GM12878 (cell line): Measurements from ENCODE around the gene WDR18. TPM values are rescaled to one million over a fixed set of nuclear protein-coding genes. Genes with fewer than 3 reads are reported as not detected.

Source experiments
- CREB1 ChIP-seq: IDR thresholded peaks from 2 replicates; pipeline ENCODE4 v1.6.1; 2012; ENCODE audit warnings: low read depth, mild to moderate bottlenecking, inconsistent platforms
- CREM ChIP-seq: IDR thresholded peaks from 2 replicates; pipeline ENCODE4 v1.6.1; 2014; ENCODE audit warnings: antibody characterized with exemption, low read depth
- DPF2 ChIP-seq: fragments of 450-650 bp; IDR thresholded peaks from 2 replicates; pipeline ENCODE4 v1.6.1; 2017; ENCODE audit warnings: mild to moderate bottlenecking
- EGR1 ChIP-seq, 2 experiments: IDR thresholded peaks; 1 replicate in 1 of 2; 2 replicates in 1 of 2; pipeline ENCODE4 v1.6.1; 2011 to 2012; ENCODE audit warnings: low read depth in 2 of 2, low read length in 2 of 2, borderline replicate concordance in 1 of 2, mild to moderate bottlenecking in 1 of 2, moderate library complexity in 1 of 2
- FOS ChIP-seq: IDR thresholded peaks from 3 replicates; pipeline ENCODE4 v1.6.1; 2011; ENCODE audit warnings: borderline replicate concordance; ENCODE audit not compliant: insufficient read length; ENCODE audit errors: extremely low read depth
- HCFC1 ChIP-seq: fragments of 150-350 bp; IDR thresholded peaks from 2 replicates; pipeline ENCODE4 v1.6.1; 2014; ENCODE audit warnings: low read length
- HDGF ChIP-seq: fragments of 450-650 bp; IDR thresholded peaks from 2 replicates; pipeline ENCODE4 v1.6.1; 2016; ENCODE audit warnings: antibody characterized with exemption
- IKZF1 ChIP-seq: fragments of 450-650 bp; conservative IDR thresholded peaks from 2 replicates; pipeline ENCODE4 v1.6.1; 2017; ENCODE audit warnings: antibody characterized with exemption, mild to moderate bottlenecking
- MTA2 ChIP-seq: fragments of 450-650 bp; IDR thresholded peaks from 2 replicates; pipeline ENCODE4 v1.6.1; 2016; ENCODE audit warnings: low read depth, mild to moderate bottlenecking, moderate library complexity
- NR2F1 ChIP-seq: fragments of 450-650 bp; conservative IDR thresholded peaks from 2 replicates; pipeline ENCODE4 v1.6.1; 2017; ENCODE audit warnings: mild to moderate bottlenecking
- NRF1 ChIP-seq: conservative IDR thresholded peaks from 2 replicates; pipeline ENCODE4 v1.6.1; 2011; ENCODE audit warnings: mild to moderate bottlenecking, low read depth, low read length, improper control_type of control experiment
- PAX5 ChIP-seq: IDR thresholded peaks from 2 replicates; pipeline ENCODE4 v1.6.1; 2011; ENCODE audit warnings: low read depth, low read length, borderline replicate concordance
- PML ChIP-seq: IDR thresholded peaks from 2 replicates; pipeline ENCODE4 v1.6.1; 2012; ENCODE audit warnings: low read length, inconsistent platforms
- POLR2A ChIP-seq: IDR thresholded peaks from 2 replicates; pipeline ENCODE4 v1.6.1; 2011; ENCODE audit warnings: low read depth, mild to moderate bottlenecking, low read length
- TARDBP ChIP-seq: IDR thresholded peaks from 2 replicates; pipeline ENCODE4 v1.6.1; 2016; ENCODE audit warnings: borderline replicate concordance
- TCF3 ChIP-seq: IDR thresholded peaks from 2 replicates; pipeline ENCODE4 v1.6.1; 2012; ENCODE audit warnings: low read depth, mild to moderate bottlenecking, low read length, borderline replicate concordance; ENCODE audit not compliant: insufficient read depth
- polyA plus RNA-seq, 11 experiments: library from polyadenylated mRNA; depleted of rRNA in 4 of 11; unstranded in 6 of 11; stranded (reverse) in 5 of 11; fragments of >200 nt; fragmentation: Nextera tagmentation in 4 of 11; fragmentation: Illumina TruSeq in 1 of 11; extraction: Ambion mirVana in 4 of 11; extraction: Trizol in 1 of 11; gene quantifications; 1 replicate in 1 of 11; 2 replicates in 10 of 11; pipeline versions ENCODE4 v1.2.1 to v1.2.3, GENCODE V29; 2011 to 2016; ENCODE audit warnings: inconsistent platforms in 2 of 11, missing spikeins in 2 of 11, low read depth in 1 of 11
- total RNA-seq, 4 experiments: library from RNA; depleted of rRNA in 3 of 4; stranded (reverse); fragments of >200 nt in 3 of 4; fragmentation: Illumina TruSeq in 1 of 4; extraction: Trizol in 1 of 4; gene quantifications; 2 replicates each; pipeline versions ENCODE4 v1.2.1 to v1.2.3, GENCODE V29; 2013 to 2021
- TF ChIP-seq, protein P1 (sequence below): IDR thresholded peaks from 2 replicates; pipeline ENCODE4 v1.6.1; 2012; ENCODE audit warnings: low read depth, low read length, improper control_type of control experiment
- TF ChIP-seq, protein P2 (sequence below), 3 experiments: IDR thresholded peaks in 2 of 3; conservative IDR thresholded peaks in 1 of 3; 2 replicates each; pipeline ENCODE4 v1.5.1; 2011; ENCODE audit warnings: low read depth in 3 of 3, low read length in 3 of 3, mild to moderate bottlenecking in 3 of 3, control low read depth in 2 of 3, moderate library complexity in 2 of 3, inconsistent platforms in 1 of 3, mixed read lengths in 1 of 3; ENCODE audit not compliant: control insufficient read depth in 2 of 3, insufficient read depth in 1 of 3; ENCODE audit errors: extremely low read depth in 1 of 3
- TF ChIP-seq, protein P3 (sequence below): fragments of 150-350 bp; IDR thresholded peaks from 2 replicates; pipeline ENCODE4 v1.6.1; 2016; ENCODE audit warnings: low read depth, low read length
- TF ChIP-seq, protein P4 (sequence below): fragments of 450-650 bp; IDR thresholded peaks from 2 replicates; pipeline ENCODE4 v1.6.1; 2016; ENCODE audit warnings: mild to moderate bottlenecking
- TF ChIP-seq, protein P5 (sequence below): IDR thresholded peaks from 2 replicates; pipeline ENCODE4 v1.6.1; 2011; ENCODE audit warnings: mild to moderate bottlenecking, low read depth, low read length, moderate library complexity; ENCODE audit not compliant: insufficient replicate concordance

The WDR18 gene
- total and polyA plus RNA-seq, 10 of the 15 experiments (the other 5 are each of a cell fraction or from before 2014, with no cell fraction given): 3.0 to 206 (median 62.3) TPM

DNA sequence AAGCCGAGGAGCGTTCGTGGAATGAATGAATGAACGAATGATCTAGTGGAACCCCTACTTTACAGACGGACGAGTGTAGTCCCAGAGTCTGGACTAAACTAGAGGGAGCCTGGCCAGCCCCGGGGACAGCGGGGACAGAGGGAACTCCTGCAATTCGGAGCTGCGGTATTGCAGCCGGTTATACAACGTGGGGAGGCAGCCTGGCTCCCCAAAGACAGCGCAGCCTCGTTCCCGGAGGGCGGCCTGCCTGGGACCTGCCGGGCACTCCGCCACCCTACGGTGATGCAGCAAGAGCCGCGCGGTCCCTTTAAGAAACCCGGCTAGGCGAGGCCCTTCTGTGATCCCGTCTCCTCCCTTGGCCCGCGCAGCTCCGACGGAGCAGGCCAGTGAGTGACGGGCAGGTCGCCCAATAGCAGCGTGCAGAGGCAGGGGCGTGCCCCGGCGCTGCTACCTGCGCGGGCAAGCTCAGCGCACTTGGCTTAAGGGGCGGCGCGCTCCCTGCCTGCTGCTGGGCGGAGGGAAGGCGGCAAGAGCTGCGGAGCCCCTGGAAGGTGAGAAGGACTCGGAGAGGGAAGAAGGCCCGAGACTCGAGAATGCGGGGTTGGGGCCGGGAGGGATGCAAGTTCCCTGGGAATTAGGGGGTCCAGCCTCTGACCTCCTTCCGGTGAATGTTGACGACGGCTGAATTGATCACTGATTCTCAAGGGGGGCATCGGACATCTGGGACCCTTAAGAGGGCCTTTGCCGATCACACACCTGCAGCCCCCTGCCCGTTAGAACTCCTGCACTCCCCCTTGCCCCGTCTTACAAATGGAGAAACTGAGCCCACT is 55.7 kb downstream of the WDR18 start, which contains the start of gene ABCA7 (continued):
- TF ChIP-seq CREM (peak; percentile 67), FOS (peak; percentile 42), NR2F1 (peak; percentile 14; the same call in 1 of the 2 replicates), POLR2A (peak; percentile 94), MTA2 (no peak), HCFC1 (peak; percentile 32; the same call in 1 of the 2 replicates), HDGF (peak; percentile 80), EGR1 (IDR thresholded peaks at IDR 0.05; ENCODE audit: borderline replicate concordance in 1 of 2, low read depth in 2 of 2, low read length in 2 of 2) (0 out of 3 replicates have a peak, but pooled peaks of 1 of the 2 experiments have one; percentile 1), NRF1 (peak; percentile 72), CREB1 (peak; percentile 74; the same call in 1 of the 2 replicates), DPF2 (peak; percentile 100), TCF3 (0 out of 2 replicates have a peak, but pooled peaks have one; percentile 24), PAX5 (peak; percentile 35; the same call in 1 of the 2 replicates), PML (no peak), IKZF1 (peak; percentile 67; the same call in 1 of the 2 replicates), TARDBP (peak; percentile 68; the same call in 1 of the 2 replicates)
- TF ChIP-seq, protein P1, sequence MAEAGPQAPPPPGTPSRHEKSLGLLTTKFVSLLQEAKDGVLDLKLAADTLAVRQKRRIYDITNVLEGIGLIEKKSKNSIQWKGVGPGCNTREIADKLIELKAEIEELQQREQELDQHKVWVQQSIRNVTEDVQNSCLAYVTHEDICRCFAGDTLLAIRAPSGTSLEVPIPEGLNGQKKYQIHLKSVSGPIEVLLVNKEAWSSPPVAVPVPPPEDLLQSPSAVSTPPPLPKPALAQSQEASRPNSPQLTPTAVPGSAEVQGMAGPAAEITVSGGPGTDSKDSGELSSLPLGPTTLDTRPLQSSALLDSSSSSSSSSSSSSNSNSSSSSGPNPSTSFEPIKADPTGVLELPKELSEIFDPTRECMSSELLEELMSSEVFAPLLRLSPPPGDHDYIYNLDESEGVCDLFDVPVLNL: 0 out of 2 replicates have a peak, but pooled peaks have one; percentile 59
- TF ChIP-seq, protein P2, sequence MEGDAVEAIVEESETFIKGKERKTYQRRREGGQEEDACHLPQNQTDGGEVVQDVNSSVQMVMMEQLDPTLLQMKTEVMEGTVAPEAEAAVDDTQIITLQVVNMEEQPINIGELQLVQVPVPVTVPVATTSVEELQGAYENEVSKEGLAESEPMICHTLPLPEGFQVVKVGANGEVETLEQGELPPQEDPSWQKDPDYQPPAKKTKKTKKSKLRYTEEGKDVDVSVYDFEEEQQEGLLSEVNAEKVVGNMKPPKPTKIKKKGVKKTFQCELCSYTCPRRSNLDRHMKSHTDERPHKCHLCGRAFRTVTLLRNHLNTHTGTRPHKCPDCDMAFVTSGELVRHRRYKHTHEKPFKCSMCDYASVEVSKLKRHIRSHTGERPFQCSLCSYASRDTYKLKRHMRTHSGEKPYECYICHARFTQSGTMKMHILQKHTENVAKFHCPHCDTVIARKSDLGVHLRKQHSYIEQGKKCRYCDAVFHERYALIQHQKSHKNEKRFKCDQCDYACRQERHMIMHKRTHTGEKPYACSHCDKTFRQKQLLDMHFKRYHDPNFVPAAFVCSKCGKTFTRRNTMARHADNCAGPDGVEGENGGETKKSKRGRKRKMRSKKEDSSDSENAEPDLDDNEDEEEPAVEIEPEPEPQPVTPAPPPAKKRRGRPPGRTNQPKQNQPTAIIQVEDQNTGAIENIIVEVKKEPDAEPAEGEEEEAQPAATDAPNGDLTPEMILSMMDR (IDR thresholded peaks at IDR 0.05 in 2 of 3, conservative IDR thresholded peaks at IDR 0.05 in 1 of 3; ENCODE audit: control insufficient read depth in 2 of 3, extremely low read depth in 1 of 3, insufficient read depth in 1 of 3, low read depth in 3 of 3, low read length in 3 of 3): peak in 1 of 3 experiments; percentile 4; a peak in 1 of 6 replicates
- TF ChIP-seq, protein P3, sequence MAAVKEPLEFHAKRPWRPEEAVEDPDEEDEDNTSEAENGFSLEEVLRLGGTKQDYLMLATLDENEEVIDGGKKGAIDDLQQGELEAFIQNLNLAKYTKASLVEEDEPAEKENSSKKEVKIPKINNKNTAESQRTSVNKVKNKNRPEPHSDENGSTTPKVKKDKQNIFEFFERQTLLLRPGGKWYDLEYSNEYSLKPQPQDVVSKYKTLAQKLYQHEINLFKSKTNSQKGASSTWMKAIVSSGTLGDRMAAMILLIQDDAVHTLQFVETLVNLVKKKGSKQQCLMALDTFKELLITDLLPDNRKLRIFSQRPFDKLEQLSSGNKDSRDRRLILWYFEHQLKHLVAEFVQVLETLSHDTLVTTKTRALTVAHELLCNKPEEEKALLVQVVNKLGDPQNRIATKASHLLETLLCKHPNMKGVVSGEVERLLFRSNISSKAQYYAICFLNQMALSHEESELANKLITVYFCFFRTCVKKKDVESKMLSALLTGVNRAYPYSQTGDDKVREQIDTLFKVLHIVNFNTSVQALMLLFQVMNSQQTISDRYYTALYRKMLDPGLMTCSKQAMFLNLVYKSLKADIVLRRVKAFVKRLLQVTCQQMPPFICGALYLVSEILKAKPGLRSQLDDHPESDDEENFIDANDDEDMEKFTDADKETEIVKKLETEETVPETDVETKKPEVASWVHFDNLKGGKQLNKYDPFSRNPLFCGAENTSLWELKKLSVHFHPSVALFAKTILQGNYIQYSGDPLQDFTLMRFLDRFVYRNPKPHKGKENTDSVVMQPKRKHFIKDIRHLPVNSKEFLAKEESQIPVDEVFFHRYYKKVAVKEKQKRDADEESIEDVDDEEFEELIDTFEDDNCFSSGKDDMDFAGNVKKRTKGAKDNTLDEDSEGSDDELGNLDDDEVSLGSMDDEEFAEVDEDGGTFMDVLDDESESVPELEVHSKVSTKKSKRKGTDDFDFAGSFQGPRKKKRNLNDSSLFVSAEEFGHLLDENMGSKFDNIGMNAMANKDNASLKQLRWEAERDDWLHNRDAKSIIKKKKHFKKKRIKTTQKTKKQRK: 0 out of 2 replicates have a peak, but pooled peaks have one; percentile 38
- TF ChIP-seq, protein P4, sequence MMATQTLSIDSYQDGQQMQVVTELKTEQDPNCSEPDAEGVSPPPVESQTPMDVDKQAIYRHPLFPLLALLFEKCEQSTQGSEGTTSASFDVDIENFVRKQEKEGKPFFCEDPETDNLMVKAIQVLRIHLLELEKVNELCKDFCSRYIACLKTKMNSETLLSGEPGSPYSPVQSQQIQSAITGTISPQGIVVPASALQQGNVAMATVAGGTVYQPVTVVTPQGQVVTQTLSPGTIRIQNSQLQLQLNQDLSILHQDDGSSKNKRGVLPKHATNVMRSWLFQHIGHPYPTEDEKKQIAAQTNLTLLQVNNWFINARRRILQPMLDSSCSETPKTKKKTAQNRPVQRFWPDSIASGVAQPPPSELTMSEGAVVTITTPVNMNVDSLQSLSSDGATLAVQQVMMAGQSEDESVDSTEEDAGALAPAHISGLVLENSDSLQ: peak; percentile 100
- TF ChIP-seq, protein P5, sequence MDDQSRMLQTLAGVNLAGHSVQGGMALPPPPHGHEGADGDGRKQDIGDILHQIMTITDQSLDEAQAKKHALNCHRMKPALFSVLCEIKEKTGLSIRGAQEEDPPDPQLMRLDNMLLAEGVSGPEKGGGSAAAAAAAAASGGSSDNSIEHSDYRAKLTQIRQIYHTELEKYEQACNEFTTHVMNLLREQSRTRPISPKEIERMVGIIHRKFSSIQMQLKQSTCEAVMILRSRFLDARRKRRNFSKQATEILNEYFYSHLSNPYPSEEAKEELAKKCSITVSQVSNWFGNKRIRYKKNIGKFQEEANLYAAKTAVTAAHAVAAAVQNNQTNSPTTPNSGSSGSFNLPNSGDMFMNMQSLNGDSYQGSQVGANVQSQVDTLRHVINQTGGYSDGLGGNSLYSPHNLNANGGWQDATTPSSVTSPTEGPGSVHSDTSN: peak; percentile 99
